GM19452 (cell line): ENCODE results near the gene TMCO6.
A peak's percentile ranks its signal among the peaks of the same experiment; 100 is the strongest.
"Not testable (repeated sequence)": the region's sequence is repeated elsewhere in the genome, so short reads cannot be mapped to it uniquely, and the experiment has no call there.

Source experiments
- ATAC-seq: cut with Tn5 transposase; IDR thresholded peaks from one replicate; pipeline ENCODE4 v1.9.1; 2021; ENCODE audit not compliant: unreplicated experiment

Gene TMCO6

DNA sequence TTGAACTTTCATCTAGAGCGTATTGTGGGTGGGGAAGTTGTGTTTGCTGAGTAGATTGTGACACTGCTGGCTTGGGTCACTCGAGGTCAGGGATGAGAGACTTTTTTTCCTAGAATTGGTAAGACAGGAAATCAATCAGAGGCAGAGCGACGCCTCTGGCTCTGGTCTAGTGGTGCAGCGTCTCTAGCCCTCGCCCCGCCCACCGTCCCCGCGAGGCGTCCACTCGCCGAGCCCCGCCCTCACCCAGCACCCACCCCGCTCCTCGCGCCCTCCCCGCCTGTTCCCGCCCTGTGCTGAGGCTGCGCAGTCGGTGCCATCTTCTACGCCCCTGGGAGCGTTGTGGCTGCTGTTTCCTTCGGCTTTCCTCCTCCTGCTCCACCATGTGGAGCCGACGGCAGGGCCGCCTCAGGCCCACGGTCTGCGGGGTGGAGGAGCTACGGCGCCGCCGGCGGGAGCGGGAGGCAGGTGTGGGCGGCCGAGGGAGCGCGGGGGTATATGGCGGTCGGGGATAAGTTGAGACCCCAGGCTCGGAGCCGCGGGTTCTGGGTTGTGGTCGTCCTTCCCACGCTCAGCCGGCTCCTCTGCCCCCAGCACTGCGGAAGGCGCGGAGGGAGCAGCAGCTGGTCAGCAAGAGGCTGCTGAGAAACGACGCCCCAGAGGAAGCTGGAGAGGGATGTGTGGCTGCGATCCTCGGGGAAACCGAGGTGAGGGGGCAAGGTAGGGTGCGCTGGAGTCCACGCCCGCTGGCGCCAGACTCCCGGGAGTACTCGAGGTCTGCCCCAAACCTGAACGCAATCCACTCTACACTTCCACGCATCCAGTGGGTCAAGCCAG, at the start of gene TMCO6:
TMCO6 (plus strand) TSS at position 304 of the 834 bp plus-strand sequence; CDS start at position 381, 77 bp downstream.
- ATAC-seq, result peak; percentile 90

DNA sequence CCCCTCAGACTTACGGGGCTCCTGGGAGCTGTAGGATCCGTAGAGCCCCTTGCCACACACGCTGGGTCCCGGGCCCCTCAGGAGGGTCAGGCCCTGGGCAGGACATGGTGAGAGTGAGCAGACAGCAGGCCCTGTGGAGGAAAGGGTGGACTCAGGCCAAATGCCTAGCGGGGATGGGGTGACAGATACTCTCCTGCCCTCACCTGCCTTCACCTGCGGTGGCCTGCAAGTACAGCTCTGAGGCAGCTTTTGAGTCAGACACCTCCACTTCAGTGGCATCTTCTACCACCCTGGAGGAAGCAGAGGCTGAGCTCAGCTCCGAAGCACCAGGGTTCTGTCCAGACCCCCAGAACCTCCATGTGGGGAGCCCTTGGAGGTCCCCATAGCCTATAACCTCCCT, 48.4 kb upstream of the TMCO6 start:
- ATAC-seq, result no peak

DNA sequence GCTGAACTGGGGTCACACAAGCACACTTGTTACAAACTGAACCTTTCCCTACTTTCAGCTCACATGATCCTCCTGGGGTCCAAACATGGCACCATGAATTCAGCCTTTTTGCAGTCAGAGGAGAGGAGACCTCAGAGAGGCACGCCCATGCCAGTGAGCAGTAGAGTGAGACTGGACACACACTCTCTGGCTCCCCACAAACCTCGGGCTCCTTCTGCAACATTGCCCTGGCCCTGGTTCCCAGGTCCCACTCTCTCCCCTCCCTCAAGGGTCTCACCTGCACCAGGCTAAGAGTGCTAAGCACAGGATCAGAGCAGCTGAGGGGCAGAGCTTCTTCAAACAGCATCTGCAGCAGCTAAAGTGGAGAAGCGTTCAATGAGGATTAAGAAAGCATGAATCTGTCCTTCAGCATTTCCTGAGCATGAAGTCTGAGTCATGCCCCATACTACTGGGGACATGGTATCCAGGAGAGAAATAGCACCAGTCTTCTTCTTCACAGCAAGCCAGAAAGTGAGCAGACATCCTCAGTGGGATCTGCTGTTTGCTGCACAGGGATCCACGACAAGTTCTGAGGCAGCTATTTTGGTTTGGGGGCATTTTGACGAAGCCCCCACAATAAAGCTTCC, 47.4 kb upstream of the TMCO6 start:
- no peak for ATAC-seq

DNA sequence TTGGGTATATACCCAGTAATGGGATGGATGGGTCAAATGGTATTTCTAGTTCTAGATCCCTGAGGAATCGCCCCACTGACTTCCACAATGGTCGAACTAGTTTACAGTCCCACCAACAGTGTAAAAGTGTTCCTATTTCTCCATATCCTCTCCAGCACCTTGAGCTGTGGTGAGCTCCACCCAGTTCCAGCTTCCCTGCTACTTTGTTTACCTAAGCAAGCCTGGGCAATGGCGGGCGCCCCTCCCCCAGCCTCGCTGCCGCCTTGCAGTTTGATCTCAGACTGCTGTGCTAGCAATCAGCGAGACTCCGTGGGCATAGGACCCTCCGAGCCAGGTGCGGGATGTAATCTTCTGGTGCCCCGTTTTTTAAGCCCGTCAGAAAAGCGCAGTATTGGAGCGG, 46.2 kb upstream of the TMCO6 start:
- not testable (repeated sequence) for ATAC-seq

DNA sequence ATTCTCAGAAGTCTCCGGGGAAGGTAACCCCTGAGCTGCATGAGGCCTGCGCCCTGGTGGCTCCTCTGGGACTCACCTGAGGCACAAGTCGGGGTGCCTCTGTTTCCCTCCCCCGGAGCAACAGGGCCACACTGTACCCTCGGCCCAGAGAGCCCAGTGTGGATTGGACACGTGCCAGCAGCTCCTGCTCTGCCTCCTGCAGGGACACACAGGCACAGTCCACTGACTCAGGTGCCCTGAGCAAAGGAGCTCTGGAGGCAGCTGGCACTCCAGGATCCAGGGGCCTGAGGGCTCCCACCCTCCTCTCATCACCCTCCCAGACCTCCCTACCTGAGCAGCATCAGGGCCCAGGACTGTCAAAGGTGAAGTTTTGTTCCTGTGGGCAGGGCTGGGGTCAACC, 45.1 kb upstream of the TMCO6 start:
- no peak for ATAC-seq

DNA sequence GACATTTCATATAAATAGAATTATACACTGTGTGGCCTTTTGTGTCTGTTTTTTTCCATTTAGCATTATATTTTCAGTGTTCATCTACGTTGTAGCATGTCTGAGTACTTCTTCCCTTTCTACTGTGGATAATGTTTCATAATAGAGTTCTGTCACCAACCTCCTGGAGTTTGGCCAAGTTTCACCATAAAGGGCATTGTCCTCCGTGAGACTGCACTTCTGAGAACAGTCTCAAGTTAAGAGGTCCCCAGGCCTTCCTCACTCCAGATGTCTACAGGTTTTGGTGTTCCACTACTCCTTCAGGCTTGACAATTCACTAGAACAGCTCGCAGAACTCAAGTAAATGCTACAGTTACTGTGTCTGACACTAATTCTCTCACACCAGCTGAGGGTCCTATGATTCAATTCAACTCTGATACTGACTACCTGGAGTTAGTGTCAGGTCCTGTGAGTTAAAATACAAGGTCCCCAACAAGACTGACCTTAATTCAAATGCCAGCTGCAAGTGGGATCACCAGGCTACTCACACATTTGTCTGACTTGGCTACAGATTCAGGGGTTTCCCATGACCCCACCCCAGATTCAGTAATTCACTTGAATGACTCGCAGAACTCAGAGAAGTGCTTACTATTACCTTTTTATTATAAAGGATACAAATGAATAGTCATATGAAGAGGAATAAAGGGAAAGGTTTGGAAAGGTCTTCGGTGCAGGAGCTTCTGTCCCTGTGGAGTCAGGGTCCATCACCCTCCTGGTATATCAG, 43.5 kb upstream of the TMCO6 start:
- ATAC-seq, result no peak

DNA sequence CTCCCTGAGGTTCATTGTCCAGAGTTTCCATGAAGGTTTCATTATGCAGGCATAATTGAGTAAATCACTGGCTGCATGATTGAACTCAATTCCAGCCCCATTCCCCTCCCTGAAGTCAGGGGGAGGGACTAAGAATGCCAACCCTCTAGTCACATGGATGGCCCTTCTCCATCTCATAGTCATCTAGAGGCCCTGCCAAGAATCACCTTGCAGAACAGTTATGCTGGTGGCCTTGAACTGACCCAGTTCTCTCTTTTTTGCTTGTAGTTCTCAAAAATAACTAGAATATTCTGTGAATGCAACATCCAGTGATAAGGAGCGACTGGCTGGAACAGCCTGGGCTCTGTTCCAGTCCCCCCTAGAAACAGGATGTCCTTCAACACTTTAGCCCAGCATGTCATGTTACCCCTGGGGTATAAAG, 42.9 kb upstream of the TMCO6 start:
- ATAC-seq, result no peak

DNA sequence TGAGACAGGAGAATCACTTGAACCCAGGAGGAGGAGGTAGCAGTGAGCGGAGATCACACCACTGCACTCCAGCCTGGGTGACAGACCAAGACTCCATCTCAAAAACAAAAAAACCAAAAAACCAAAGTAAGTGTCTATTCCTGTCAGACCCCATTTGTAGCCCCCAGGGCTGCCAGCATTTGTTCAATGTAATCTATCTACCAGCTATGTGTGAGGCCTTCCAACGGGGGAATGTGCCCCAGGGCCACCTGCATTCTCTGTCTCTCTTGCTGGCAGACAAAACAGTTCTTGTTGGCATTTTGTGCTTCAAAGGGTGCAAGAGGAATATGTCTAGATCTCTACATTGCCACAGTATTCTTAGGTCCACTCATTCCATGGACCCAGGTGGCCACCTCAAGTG, 40.4 kb upstream of the TMCO6 start:
- ATAC-seq, result no peak

DNA sequence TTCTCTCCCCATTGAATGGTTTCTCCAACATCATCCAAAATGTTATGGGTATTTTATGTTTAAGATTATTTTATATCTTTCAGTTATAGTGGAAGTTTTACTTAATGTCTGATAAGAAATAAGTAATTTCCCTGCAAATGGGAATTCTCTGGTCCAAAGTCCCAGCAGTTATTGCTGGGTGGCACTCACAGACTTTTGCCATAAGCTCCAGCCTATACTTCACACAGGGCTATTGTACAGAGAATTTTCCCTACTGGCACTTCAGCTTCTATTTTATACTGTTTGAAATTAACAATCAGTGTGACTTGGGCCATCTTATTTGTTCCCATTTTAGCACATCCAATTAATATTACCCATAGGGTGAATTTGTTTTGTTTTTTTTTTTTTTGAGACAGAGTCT, 39.2 kb upstream of the TMCO6 start:
- no peak for ATAC-seq

DNA sequence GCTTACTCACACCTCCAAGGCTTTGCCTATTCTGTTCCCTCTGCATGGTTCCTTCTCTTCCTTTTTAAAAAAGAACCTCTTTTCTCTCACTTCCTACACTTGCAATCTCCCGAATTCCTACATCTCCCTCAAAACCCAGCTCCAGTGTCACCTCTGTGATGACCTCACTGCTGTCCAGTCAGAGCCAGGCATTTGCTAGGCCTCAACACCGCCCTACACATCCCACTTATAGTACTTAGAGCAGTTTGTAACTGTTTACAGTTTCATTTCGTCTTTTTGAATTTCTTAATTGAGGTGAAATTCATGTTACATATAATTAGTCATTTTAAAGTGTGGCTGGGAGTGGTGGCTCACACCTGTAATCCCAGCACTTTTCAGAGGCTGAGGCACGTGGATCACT, 37.1 kb upstream of the TMCO6 start:
- no peak for ATAC-seq

DNA sequence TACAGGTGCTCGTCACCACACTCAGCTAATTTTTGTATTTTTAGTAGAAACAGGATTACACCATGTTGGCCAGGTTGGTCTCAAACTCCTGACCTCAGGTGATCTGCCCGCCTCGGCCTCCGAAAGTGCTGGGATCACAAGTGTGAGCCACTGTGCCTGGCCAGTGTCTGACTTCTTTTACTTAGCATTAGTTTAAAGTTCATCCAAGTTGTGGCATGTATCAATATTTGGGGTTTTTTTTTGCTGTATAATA, 35.9 kb upstream of the TMCO6 start:
- not testable (repeated sequence) for ATAC-seq

DNA sequence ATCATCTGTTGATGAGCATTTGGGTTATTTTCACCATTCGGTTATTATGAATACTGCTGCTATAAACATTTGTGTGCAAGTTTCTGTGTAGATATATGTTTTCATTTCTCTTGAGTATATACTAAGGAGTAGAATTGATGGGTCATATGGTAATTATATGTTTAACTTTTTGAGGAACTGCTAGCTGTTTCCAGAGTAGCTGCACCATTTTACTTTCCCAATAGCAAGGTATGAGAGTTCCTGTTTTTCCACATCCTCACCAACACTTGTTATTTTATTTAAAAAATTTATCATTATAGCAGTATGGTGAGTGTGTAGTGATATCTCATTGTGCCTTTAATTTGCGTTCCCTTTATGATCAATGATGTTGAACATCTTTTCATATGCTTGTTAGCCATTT, 35.5 kb upstream of the TMCO6 start:
- ATAC-seq, result no peak

DNA sequence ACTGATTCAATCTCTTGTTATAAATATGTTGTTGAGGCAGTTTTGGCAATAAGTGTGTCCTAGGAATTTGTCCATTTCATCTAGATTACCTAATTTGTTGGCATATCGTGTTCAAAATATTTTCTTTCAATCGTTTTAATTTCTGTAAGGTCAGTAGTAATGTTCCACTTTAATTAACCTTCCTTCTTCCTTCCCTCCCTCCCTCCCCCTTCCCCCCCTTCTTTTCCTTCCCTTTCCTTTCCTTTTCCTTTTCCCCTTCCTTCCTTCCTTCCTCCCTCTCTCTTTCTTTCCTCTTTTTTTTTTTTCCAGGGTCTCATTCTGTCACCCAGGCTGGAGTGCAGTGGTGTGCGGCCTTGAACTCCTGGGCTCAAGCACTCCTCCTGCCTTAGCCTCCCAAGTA, 33.4 kb upstream of the TMCO6 start:
- no peak for ATAC-seq

DNA sequence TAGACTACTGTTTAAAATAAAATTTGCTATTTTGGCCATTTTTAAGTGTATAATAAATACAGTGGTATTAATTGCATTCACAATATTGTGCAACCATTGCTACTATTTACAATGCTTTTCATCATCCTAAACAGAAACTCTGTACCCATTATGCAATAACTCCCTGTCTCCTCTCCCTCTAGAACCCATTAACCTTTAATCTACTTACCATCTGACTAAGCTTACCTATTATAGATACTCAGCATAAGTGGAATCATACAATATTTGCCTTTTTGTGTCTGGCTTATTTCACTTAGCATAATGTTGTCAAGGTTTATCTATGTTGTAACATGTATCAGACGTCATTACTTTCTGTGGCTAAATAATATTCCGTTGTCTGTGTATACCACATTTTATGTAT, 32.2 kb upstream of the TMCO6 start:
- no peak for ATAC-seq

DNA sequence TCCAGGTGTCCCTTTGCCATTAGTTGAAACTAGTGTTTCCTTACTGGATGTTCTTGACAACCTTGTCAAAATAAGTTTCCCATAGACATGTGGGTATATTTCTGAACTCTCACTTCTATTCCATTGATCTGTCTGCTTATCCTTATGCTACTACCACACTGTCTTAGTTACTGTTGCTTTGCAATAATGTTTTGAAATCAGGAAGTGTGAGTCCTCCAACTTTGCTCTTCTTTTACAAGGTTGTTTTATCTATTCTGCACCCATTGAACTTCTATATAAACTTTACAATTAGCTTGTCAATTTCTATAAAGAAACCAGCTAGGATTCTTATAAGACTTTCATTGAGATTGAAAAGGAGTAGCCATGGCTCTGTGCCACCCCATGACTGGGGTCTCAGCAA, 30.5 kb upstream of the TMCO6 start:
- no peak for ATAC-seq

DNA sequence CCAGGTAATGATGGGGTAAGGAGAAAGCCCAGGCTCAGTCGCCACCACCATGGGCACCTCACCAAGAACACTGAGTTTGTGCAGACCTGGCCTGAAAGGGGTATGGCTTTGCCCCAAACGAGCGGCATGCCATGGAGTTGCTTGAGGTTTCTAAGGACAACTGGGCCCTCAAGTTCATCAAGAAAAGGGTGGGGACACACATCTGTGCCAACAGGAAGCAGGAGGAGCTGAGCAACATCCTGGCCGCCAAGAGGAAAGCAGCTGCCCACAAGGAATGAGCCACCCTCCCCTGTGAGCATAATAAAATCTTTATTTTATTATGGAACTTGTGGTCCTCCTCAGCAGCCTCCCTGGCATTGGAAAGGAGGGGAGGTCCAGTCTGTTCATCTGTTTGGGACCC, 30.1 kb upstream of the TMCO6 start:
- ATAC-seq, result no peak

DNA sequence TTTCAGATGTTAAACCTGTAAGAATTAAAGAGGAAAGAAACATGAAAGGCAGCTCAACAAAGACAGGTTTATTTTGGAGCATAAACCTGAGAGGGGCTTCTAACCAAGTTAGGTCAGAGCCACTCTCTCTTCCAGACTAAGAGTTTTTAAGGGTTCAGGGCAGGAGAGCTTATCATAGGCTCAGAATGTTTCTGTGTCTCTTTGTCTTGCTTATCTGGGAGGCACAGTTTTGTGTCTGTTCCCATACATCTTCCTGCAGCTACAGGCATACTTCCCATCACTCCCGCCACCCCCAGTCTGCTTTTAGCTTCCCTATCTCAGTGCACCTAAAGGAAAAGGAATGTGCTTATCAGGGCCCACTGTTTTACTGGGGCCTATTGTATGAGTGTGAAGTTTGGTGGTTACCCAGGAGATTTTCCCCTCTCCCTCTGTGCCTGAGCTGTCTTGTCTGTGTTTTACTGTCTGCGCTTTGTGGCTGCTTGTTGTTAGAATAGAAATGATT, 28.2 kb upstream of the TMCO6 start:
- no peak for ATAC-seq

DNA sequence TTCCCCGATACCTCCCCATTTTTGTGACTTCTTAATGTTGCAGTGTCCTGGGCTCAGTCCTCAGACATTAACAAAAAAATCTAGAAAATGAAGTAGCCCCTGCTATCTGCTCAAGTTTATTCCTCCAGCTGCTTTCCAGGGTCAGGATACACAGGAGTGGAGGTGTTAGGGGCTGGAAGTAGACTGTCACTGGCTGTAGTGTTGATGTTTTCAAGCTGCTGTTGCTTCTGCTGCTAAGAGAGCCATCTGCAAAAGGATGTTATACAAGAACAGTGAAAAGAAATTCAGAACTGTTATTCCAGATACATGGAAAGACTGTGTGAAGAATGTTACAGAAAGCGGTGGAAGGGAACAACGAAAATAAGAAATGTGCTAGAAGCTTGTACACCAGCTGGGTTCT, 16.9 kb upstream of the TMCO6 start:
- no peak for ATAC-seq

DNA sequence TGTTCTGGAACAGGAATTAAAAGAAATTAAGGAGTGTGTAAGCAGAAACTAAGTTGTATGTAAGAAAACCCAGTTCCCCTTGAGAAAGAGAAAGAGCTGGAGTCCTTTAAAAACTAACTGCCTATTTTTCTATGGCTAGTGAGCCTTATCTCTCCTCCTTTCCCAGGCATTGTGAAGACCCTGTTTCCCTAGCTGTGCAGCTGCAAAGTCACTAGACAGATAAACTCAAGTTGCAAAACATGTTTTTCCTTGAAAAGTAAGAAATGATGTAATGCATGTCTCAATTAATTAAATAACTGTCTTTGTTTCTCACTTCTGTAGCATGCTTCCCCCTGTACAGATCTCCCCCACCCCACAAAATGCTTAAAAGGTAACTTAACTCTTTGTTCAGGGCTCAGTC, 16.2 kb upstream of the TMCO6 start:
- ATAC-seq, result not testable (repeated sequence)

DNA sequence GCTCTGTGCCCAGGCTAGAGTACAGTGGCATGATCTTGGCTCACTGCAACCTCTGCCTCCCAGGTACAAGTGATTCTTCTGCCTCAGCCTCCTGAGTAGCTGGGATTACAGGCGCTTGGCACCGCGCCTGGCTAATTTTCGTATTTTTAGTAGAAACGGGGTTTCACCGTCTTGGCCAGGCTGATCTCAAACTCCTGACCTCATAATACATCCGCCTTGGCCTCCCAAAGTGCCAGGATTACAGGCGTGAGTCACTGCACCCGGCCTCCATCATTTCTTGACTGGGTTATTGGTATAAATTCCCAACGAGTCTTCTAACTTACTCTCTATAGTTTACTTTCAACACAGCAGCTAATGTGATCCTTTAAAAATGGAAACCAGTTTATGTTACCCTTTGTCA, 14.4 kb upstream of the TMCO6 start:
- not testable (repeated sequence) for ATAC-seq

DNA sequence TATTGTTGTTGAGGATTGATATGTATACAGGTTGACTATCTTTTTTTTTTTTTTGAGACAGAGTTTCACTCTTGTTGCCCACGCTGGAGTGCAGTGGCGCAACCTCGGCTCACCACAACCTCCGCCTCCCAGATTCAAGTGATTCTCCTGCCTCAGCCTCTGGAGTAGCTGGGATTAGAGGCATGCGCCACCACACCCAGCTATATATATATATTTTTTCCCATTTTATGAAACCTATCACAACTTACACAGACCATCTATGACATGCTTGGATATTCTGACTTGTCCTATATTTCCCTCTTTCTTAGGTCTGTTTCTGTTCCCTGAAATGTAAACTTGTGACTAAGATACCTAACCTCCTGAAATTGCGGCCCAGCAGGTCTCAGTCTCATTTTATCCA, 11.3 kb upstream of the TMCO6 start:
- no peak for ATAC-seq

DNA sequence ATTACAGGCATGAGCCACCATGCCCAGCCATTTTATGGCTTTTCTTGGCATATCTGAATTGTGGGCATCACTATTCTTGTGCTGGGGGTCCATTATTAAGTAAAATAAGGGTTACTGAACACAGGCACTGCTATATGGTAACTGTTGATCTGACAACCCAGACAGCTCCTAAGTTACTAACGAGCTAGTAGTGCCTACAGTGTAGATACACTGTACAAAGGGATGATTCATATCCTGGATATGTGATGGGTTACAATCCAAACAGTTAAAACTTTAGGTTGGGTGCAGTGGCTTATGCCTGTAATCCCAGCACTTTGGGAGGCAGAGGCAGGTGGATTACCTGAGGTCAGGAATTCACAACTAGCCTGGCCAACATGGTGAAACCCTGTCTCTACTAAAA, 10.5 kb upstream of the TMCO6 start:
- ATAC-seq, result no peak
